Measurements from ENCODE around the gene CCM2. TPM values are rescaled to one million over a fixed set of nuclear protein-coding genes. Genes with fewer than 3 reads are reported as not detected.
"Not testable (repeated sequence)": the region's sequence is repeated elsewhere in the genome, so short reads cannot be mapped to it uniquely, and the experiment has no call there.

The CCM2 gene
- total and polyA plus RNA-seq, 5 experiments from 2014 or later = 49.9 to 167 (median 81.7) TPM

- DNase-seq = no peak
- POLR2A ChIA-PET = interaction anchor here (0.9 kb wide), 1 partner anchor 10 kb away, joined by 5 read pairs; no protein-coding TSS in a partner anchor
- Mint-ChIP-seq H3K4me3 (no peak overlapping the region), H3K27ac (peak overlapping the region in 7 of 10 donors; percentile 48 to 81 (median 54)), H3K9me3 (no peaks in the 10 kb centered on the region), H3K27me3 (no peaks in the 10 kb centered on the region), H3K4me1 (peaks cover 29 to 41% (median 39%) of the 10 kb centered on the region in 4 donors), H3K36me3 (peaks cover 0 to 30% (median 14%) of the 10 kb centered on the region in 3 donors)
- ATAC-seq = no peak
Measured at GRCh38 chr7:45017253-45017652, 17.3 kb downstream of the CCM2 start.

- DNase-seq (no peak), ATAC-seq (no peak)
- Mint-ChIP-seq H3K4me3 (peak overlapping the region in 1 of 10 donors; percentile 51), H3K9me3 (no peaks in the 10 kb centered on the region), H3K36me3 (peaks cover 0 to 18% (median 6%) of the 10 kb centered on the region in 3 donors), H3K27ac (peak overlapping the region in 4 of 10 donors; percentile 56 to 84 (median 66)), H3K27me3 (no peaks in the 10 kb centered on the region), H3K4me1 (peaks cover 23 to 46% (median 37%) of the 10 kb centered on the region in 4 donors)
- POLR2A ChIA-PET = interaction anchor here (0.6 to 17.7 kb wide), 4 partner anchors 11 to 90 kb away, joined by 3 to 314 read pairs (median 4); partner anchors contain the start of genes CCM2 and MYO1G
Measured at GRCh38 chr7:45020915-45021314, 20.9 kb downstream of the CCM2 start.

GRCh38 chr7:45021604-45022296 lies 21.7 kb downstream of the CCM2 start:
- H3K36me3 Mint-ChIP-seq = peaks cover 0 to 18% (median 5%) of the 10 kb centered on the region in 3 donors
- no peaks in the 10 kb centered on the region for H3K9me3 Mint-ChIP-seq
- H3K27me3 Mint-ChIP-seq = no peaks in the 10 kb centered on the region
- peak overlapping the region in 6 of 10 donors; percentile 1 to 54 (median 18) for H3K4me3 Mint-ChIP-seq
- ATAC-seq (peak; percentile 54 to 61), DNase-seq (no peak)
- POLR2A ChIA-PET = interaction anchor here (0.7 to 17.7 kb wide), 8 partner anchors 8 to 136 kb away, joined by 3 to 314 read pairs (median 4); partner anchors contain the start of genes CCM2, MYO1G and TBRG4
- H3K27ac Mint-ChIP-seq = peak overlapping the region; percentile 1 to 92 (median 74)
- peaks cover 23 to 50% (median 42%) of the 10 kb centered on the region in 4 donors for H3K4me1 Mint-ChIP-seq

DNA sequence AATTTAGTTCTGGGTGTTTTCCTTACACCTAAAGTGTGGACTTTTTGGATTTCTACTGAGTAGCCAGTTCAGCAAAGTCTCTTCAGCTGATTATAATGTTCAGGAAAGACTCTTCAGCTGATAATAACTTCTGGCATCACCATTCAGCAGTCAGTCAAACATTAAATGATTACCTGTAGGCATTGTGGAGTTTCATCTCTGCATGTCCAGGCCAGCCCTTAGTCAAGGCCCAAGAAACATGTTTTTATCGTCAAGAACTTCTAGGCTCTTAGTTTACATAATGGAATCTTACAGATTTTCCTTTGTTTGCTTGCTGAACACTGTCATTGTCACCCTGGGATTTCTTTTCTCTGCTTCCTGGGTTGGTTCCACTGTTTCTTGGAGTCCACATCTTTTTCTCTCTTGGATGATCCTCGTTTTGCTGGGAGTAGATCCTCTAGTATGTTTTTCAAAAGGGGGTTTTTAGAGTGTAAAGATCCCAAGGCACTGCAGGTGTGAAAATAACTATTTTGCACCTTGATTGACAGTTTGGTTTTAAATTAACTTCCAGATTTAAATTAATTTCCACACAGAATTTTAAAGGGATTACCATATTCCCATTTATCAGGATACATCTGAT lies 24.2 kb downstream of the CCM2 start:
- H3K9me3 Mint-ChIP-seq = no peaks in the 10 kb centered on the region
- peaks cover 5 to 13% (median 7%) of the 10 kb centered on the region in 3 donors for H3K36me3 Mint-ChIP-seq
- no peak for DNase-seq
- peaks cover 27 to 65% (median 54%) of the 10 kb centered on the region in 4 donors for H3K4me1 Mint-ChIP-seq
- H3K27me3 Mint-ChIP-seq = no peaks in the 10 kb centered on the region
- POLR2A ChIA-PET = interaction anchor here (0.6 to 17.7 kb wide), 3 partner anchors 24 to 87 kb away, joined by 3 to 314 read pairs (median 4); partner anchors contain the start of genes CCM2 and TBRG4
- no peak overlapping the region for H3K4me3 Mint-ChIP-seq
- H3K27ac Mint-ChIP-seq = peak overlapping the region in 9 of 10 donors; percentile 7 to 97 (median 72)
- no peak for ATAC-seq

DNA sequence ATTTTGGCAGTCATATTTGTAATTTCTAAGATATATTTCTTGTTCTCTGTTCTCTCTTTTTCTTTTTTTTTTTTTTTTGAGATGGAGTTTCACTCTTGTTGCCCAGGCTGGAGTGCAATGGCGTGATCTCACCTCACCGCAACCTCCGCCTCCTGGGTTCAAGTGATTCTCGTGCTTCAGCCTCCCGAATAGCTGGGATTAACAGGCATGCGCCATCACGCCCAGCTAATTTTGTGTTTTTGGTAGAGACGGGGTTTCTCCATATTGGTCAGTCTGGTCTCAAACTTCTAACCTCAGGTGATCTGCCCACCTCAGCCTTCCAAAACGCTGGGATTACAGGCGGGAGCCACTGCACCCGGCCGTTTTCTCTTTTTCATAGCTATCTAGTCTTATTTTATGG lies 25.5 kb downstream of the CCM2 start:
- peak overlapping the region in 8 of 10 donors; percentile 40 to 77 (median 50) for H3K4me3 Mint-ChIP-seq
- not testable (repeated sequence) for DNase-seq, H3K27me3 Mint-ChIP-seq, H3K36me3 Mint-ChIP-seq, ATAC-seq, H3K9me3 Mint-ChIP-seq
- H3K4me1 Mint-ChIP-seq = peaks cover 27 to 72% (median 61%) of the 10 kb centered on the region in 4 donors
- POLR2A ChIA-PET = interaction anchor here (0.7 to 17.7 kb wide), 6 partner anchors 11 to 140 kb away, joined by 3 to 314 read pairs (median 10); partner anchors contain the start of genes CCM2 and TBRG4
- peak overlapping the region; percentile 56 to 97 (median 88) for H3K27ac Mint-ChIP-seq

DNA sequence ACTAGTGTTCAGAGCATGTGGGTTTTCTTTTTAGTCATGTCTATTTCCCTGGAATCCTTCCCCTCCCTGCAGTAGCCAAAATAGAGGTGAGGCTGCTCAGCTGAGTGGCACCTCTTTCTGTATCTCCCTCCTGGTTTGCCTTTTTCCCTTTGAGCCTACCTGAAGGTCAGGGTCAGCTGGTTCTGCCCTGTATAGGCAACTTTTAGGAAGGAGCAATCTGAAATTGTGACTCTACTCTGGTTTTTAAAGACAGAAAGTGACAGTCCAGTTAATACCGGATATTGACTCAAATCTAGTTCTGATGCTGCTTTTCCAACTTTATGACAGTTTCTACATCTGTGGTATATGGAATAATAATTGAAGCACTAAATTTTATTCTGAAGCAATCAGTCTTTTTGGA lies 26.0 kb downstream of the CCM2 start:
- peaks cover 5 to 9% (median 6%) of the 10 kb centered on the region in 3 donors for H3K36me3 Mint-ChIP-seq
- peaks cover 25 to 69% (median 61%) of the 10 kb centered on the region in 4 donors for H3K4me1 Mint-ChIP-seq
- POLR2A ChIA-PET = interaction anchor here (0.8 to 17.7 kb wide), 6 partner anchors 10 to 140 kb away, joined by 3 to 314 read pairs (median 37); partner anchors contain the start of genes CCM2 and MYO1G
- H3K4me3 Mint-ChIP-seq = peak overlapping the region in 9 of 10 donors; percentile 37 to 77 (median 50)
- no peaks in the 10 kb centered on the region for H3K9me3 Mint-ChIP-seq
- ATAC-seq = no peak
- H3K27me3 Mint-ChIP-seq = no peaks in the 10 kb centered on the region
- H3K27ac Mint-ChIP-seq = peak overlapping the region; percentile 56 to 97 (median 88)
- DNase-seq = no peak

- Mint-ChIP-seq H3K36me3 (peaks cover 5 to 16% (median 6%) of the 10 kb centered on the region in 3 donors), H3K27ac (peak overlapping the region; percentile 89 to 99 (median 92)), H3K9me3 (no peaks in the 10 kb centered on the region), H3K4me3 (peak overlapping the region; percentile 88 to 97 (median 93)), H3K27me3 (no peaks in the 10 kb centered on the region), H3K4me1 (peaks cover 21 to 72% (median 60%) of the 10 kb centered on the region in 4 donors)
- peak in 9 of 10 donors; percentile 12 to 78 (median 44) for DNase-seq
- ATAC-seq = peak; percentile 64 to 66
- POLR2A ChIA-PET = interaction anchor here (0.6 to 17.7 kb wide), 25 partner anchors 9 to 453 kb away, joined by 3 to 314 read pairs (median 6); partner anchors contain the start of genes CCM2, H2AZ2, MYO1G and PURB
Measured at GRCh38 chr7:45026984-45027773, 27.2 kb downstream of the CCM2 start.

DNA sequence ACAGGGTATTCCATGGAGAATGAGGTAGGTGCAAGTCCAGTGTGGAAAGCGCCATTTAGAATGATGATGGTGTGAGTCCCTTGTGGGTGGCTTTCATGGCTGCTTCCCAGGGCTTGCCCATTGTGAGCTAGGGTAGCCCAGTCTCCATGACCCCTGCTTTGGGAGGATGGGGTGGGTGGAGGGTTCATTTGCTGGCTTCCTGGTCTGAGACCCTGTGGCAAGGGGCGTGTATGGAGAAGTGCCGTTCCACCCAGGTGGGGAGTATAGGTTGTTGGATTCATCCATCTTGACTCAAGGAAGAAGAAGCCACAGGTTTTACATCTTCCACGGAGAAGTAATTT lies 27.7 kb downstream of the CCM2 start:
- POLR2A ChIA-PET = interaction anchor here (0.6 to 17.7 kb wide), 24 partner anchors 8 to 453 kb away, joined by 3 to 314 read pairs (median 6); partner anchors contain the start of genes CCM2, H2AZ2, MYO1G and PURB
- Mint-ChIP-seq H3K27ac (peak overlapping the region; percentile 89 to 99 (median 92)), H3K4me1 (peaks cover 24 to 77% (median 65%) of the 10 kb centered on the region in 4 donors), H3K9me3 (no peaks in the 10 kb centered on the region), H3K4me3 (peak overlapping the region; percentile 88 to 97 (median 93)), H3K27me3 (no peaks in the 10 kb centered on the region), H3K36me3 (peaks cover 5 to 21% (median 6%) of the 10 kb centered on the region in 3 donors)
- no peak for DNase-seq
- ATAC-seq = peak; percentile 6 to 26

DNA sequence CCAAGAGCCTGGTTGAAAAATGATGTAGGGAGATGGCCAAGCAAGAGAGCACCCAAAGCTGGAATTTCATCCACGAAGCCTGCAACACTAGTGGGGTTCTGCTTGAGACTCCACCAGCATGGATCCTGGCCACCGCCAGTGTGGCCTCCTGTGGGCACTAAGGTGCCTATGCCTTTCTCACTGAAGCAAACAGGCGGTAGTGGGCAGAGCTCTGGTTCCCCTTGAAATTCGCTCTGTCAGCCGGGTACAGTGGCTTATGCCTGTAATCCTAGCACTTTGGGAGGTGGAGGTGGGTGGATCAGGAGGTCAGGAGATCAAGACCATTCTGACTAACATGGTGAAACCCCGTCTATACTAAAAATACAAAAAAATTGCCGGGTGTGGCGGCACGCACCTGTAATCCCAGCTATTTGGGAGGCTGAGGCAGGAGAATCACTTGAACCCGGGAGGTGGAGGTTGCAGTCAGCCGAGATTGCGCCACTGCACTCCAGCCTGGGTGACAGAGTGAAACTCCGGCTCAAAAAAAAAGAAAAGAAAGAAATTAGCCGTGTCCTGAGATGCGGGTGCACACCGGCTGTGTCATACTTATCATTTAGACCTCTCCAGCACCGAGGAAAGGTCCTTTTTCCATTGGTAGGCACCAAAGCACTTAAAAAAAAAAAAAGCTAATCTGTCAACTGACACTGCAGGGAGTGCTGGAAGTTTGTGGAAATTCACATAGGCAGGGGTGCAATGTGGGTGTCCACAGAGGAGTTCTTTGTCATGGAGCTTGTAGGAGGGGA lies 28.3 kb downstream of the CCM2 start:
- peak in 2 of 10 donors; percentile 11 to 14 for DNase-seq
- Mint-ChIP-seq H3K9me3 (no peaks in the 10 kb centered on the region), H3K27me3 (no peaks in the 10 kb centered on the region), H3K27ac (peak overlapping the region; percentile 89 to 99 (median 92)), H3K4me1 (peaks cover 27 to 82% (median 69%) of the 10 kb centered on the region in 4 donors), H3K4me3 (peak overlapping the region; percentile 88 to 97 (median 93)), H3K36me3 (peaks cover 5 to 27% (median 6%) of the 10 kb centered on the region in 3 donors)
- peak; percentile 30 to 41 for ATAC-seq
- POLR2A ChIA-PET = interaction anchor here (0.6 to 17.7 kb wide), 22 partner anchors 8 to 399 kb away, joined by 3 to 314 read pairs (median 6); partner anchors contain the start of genes CCM2, H2AZ2, MYO1G and PURB

DNA sequence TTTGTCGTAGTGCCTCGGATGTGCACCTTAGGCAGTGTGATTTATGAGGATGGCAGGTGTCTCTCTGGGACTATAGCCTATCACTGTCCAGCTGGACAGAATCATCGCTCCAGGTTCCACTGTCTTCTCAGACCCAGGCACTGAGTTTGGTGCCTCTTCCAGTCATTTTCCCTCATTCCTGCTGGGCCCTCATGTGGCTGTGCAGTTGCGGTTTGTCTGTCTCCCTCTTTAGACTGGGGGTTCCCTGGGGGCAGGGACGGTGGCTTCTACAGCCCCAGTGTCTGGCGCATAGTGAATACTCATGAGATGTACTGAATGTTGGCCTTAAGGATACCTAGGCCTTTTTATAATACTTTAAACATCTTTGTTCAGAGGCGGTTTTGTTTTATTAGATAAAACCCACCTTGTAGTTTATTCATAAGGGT lies 28.9 kb downstream of the CCM2 start:
- peak; percentile 16 to 17 for ATAC-seq

More for the DNA sequence above, 28.9 kb downstream of the CCM2 start:
- Mint-ChIP-seq H3K36me3 (peaks cover 5 to 33% (median 6%) of the 10 kb centered on the region in 3 donors), H3K9me3 (no peaks in the 10 kb centered on the region), H3K27me3 (no peaks in the 10 kb centered on the region), H3K4me1 (peaks cover 30 to 84% (median 74%) of the 10 kb centered on the region in 4 donors), H3K4me3 (peak overlapping the region; percentile 88 to 97 (median 93)), H3K27ac (peak overlapping the region; percentile 89 to 99 (median 92))
- DNase-seq = no peak
- POLR2A ChIA-PET = interaction anchor here (0.6 to 17.7 kb wide), 10 partner anchors 7 to 143 kb away, joined by 3 to 314 read pairs (median 18); partner anchors contain the start of genes CCM2, MYO1G and TBRG4
